GM19193 (cell line): ENCODE results near the gene NUDT14.

Experiments
- POLR2A ChIP-seq: IDR thresholded peaks from 4 replicates; pipeline ENCODE4 v1.6.1; 2011; ENCODE audit not compliant: insufficient read depth, insufficient read length; ENCODE audit errors: extremely low read depth

Gene NUDT14

DNA sequence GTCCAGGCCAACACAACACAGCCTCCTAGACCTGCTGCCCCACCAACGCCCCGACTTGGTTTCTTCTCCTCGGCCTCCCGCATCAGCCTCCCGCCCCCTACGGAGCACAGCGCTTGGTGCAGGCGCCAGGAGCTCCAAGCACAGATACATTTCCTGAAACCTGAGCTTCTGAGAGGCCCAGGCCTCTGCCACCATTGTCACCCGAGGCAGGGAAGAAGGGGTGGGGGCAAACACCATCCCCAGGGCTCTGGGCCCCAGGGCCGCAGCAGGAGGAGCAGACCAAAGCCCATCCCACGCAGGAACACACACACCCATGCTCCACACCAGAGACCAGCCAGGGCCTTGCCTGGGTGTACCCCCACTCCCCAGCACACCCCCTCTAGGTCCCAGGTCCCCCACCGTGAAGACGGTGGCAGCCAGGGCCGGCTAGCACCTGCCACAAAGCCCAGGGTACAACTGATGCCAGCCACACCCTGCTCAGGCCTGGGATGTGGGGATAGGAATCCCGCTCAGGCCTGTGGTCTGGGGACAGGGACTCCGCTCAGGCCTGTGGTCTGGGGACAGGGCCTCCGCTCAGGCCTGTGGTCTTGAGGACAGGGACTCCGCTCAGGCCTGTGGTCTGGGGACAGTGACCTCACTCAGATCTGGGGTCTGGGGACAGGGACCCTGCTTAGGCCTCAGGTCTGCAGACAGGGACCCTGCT is 17.9 kb downstream of the NUDT14 start:
- TF ChIP-seq POLR2A: no peak

DNA sequence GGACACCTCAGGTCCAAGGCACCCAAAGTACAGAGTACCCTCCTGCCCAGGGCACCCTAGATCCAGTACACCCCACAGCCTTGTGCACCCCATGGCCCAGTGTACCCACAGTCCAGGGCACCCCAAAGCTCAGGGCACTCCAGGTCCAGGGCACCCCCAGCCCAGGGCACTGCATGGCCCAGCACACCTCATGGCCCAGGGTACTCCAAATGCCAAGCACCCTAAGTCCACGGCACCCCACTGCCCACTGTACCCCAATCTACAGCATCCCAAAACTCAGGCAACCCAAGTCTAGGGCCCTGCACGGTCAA is 18.5 kb downstream of the NUDT14 start:
- TF ChIP-seq POLR2A: no peak

DNA sequence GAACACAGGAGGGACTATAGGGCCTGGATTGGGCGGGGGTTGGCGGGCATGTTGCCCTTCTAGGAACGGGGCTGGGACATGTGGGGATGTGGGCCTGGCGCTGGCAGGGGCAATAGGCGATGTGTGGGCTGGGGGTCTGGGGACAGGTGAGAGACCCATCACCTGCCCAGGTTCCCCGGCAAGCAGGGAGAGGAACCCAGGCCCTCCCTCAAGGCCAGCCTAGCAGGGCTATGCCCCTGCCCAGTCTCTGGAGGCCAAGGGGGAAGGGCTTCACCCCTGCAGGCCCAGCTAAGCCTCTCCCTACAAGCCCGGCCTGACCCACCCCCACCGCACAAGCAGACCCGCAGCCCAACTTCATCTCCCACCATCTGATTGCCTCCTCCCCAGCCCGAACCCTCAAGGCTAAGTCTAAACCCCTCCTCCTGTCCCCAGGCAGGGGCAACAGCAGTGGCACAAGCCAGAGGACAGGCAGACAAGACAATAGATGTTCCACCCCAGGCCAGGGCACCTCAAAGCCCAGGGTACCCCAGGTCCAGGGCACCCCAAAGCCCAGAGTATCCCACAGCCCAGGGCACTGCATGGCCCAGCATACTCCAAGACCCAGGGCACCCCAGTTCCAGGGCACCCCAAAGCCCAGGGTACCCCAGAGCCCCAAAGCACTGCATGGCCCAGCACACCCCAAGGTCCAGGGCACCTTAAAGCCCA is 19.0 kb downstream of the NUDT14 start:
- TF ChIP-seq POLR2A: no peak

DNA sequence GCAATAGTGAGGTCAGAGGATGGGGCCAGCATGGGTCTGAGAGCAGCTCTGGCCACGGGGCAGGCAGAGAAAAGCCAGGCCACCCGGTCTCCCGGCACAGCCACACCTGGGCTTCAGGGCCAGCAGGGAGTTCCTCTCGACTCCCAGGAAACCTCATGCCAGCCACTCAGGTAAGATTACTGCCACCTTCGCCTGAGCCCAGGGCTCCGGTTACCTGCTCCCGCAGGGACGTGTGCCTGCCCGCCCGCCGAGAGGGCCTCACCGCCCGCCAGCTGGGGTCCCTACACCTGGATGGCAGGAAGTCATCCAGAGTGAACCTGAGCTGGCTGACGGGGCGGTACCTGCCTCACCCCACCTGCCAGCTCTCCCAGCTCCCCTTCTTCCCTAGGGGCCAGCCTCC is 19.8 kb downstream of the NUDT14 start:
- TF ChIP-seq POLR2A: no peak

DNA sequence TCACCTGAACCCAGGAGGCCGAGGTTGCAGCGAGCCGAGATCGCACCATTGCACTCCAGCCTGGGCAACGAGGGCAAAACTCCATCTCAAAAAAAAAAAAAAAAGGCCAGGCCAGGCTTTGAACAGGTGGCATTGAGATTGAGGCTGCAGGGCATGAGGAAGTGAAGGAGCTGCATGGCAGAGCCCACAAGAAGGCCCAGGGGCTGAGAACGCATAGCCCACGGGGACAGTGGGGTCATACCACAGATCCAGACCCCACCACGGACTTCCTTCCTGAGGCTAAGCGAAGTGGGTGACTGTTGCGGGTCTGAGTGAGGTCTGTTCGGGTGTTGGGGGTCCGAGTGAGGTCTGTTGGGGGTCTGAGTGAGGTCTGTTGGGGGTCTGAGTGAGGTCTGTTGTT is 20.3 kb downstream of the NUDT14 start:
- TF ChIP-seq POLR2A: no peak

DNA sequence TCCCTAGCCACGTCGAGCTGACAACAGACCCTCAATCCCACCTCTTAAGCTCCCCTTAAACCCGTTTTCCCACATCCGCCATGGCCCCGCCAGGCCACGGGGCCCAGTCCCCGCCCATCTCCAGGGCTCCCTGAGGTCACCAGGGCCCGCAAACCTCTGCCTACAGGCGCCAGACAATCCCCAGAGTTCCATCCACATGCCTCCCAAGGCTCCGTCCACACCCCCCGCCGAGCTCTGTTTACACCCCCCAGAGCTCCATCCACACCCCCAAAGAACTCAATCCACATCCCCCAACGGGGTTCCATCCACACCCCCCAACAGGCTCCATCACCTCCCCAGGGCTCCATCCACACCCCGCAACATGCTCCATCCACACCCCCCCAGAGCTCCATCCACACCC is 21.8 kb downstream of the NUDT14 start:
- no peak for TF ChIP-seq POLR2A

DNA sequence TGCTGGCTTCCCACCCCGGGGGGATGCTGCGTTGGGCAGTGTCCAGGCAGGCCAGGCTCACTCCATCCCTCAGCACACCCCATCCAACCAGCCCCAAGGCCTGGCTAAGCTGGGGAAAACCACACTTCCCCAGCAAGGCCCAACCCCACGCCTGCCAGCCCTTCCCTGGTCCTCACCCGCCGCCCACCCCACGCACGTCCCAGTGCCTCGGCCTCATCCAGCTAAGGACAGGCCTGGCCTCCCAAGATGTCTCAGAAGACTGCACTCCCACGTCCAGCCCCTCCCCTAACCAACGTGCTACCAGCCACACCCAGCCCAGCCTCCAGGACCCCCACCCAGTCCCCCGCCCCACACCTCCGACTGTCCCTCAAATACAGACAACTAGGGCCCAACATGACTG is 22.3 kb downstream of the NUDT14 start:
- no peak for TF ChIP-seq POLR2A

DNA sequence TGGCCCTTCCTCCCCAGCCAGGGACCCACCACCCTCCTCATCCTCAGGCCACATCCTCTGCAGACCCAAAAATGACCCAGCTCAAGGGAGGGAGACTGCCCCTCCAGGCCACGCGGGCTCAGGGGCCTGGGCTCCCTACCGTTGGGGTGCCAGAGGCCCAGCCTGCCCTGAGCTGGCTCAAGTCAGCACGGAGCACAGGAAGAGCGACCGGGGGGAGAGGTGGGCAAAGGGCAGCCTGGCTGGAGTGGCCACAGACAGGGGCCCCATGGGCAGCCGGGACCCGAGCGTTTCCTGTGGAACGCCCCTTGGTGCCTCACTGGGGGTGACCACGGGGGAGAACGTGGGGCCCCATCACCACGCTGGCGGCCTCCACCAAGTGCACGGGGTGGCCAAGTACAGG is 23.2 kb downstream of the NUDT14 start:
- TF ChIP-seq POLR2A: no peak

DNA sequence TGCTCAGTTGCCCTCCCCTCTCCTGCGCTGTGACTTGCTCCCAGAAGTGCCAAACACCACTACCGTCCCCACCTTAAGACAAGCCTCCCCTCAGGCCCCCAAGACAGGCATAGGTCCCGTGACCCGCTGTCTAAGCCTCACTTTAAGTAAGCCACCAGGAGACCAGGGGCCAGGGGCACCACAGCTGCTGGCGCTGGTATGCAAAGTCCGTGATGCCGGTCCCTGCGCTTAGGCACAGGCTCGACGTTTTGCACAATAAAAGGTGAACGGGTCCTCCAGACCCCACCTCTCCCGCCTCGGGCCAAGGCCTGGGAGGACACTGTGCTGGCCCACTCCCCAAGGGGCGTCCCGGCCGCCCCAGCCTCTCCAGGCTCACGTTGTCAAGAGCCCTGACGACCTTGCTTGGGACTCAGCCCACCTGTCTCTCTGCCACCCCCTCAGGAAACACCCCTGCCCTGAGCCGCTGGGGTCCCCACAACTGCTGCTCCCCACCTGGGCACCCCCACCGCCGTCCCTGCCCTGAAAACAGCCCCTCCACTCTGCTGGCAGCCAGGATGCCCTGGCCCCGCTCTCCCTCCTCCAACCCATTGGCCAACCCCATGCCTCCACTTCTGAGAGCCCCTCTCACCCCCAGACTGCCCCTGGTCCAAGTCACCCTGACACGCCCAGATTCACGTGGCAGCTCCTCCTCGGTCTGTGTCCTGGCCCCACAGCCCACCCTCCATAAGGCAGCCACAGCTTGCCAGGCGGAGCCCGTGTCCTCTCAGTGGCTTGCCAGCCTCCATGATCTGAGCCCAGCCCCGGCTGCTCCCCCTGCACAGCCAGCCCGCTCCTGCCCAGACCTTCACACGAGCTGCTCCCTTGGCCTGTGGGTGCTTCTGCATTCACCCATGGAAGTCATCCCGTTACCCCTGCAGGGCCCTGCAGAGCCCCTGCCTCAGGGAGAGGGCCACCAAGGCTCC is 24.4 kb downstream of the NUDT14 start:
- TF ChIP-seq POLR2A: no peak

DNA sequence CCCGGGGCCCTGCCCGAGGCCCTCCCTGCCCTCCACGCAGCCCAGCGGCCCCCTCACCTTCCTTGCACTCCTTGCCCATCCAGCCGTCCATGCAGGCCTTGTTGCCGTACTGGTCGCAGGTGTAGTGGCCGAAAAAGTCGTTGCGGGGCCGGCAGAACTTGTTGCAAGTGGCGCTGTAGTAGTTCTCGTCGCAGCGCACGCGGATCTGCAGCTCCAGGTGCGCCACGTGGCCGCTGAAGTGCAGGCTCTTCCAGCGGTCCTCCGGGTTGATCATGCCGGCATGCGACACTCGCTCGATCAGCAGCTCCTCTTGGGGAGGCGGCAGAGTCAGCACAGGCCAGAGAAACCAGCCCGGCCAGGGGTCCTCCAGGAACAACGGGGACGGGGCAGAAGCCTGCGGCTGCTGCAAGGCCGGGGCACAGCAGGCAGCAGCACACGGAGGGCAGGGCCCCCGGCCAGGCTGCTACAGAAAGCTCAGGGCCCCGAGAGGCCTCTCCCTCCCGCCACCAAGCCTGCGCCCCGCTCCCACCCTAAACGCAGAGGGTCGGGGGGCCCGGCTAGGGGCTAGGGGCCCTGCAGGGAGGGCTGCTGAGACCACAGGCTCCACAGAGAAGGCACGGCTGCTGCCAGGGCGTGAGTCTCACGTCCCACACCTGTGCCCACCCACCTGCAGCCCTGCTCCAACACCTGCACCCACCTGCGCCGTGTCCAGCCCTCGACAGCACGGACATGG is 25.3 kb downstream of the NUDT14 start:
- TF ChIP-seq POLR2A: no peak

DNA sequence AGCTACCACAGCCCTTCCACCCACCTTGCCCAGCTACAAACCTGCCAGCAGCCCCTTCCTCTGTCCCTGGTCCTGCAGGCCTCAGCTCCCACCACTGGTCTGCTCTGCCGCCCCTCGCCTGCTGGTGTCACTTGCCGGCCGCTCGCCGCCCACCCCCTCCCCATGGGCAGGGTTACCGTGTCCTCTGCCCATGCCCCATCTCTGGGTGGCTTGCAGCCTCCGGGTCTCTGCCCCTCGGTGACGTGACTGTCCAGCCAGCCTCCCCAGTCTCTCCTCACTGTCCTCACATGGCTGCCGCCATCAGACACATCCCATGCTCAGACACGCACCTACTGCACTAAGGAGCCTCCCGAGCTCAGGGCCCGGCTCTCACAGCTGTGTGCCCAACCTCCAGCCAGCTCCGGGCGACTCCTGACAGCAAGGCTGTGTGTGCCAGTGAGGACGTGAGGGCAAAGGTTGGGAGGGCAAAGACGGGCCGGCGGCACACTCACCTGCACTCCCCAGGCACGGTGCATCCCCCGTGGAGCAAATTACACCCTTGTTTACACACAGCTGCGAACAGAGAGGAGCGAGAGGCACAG is 26.0 kb downstream of the NUDT14 start:
- no peak for TF ChIP-seq POLR2A

DNA sequence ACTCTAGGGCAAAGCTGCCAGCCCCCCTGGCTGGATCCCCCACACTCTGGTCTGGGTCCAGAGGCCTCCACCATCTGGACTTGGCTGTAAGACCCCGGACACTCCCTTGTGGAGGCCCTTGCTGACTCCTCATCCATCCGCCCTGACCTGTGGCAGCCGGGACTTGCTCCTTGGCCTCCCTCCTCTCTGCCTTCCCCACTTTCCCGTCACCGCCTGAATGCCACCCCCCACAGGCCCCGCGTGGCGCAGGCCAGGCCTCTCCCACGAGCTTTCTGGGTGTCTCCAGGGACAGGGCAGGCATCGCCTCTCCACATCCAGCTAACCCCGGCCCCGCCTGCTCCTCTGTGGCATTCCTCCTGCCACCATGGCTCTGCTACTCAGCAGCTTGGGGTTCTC is 26.6 kb downstream of the NUDT14 start:
- TF ChIP-seq POLR2A: no peak

DNA sequence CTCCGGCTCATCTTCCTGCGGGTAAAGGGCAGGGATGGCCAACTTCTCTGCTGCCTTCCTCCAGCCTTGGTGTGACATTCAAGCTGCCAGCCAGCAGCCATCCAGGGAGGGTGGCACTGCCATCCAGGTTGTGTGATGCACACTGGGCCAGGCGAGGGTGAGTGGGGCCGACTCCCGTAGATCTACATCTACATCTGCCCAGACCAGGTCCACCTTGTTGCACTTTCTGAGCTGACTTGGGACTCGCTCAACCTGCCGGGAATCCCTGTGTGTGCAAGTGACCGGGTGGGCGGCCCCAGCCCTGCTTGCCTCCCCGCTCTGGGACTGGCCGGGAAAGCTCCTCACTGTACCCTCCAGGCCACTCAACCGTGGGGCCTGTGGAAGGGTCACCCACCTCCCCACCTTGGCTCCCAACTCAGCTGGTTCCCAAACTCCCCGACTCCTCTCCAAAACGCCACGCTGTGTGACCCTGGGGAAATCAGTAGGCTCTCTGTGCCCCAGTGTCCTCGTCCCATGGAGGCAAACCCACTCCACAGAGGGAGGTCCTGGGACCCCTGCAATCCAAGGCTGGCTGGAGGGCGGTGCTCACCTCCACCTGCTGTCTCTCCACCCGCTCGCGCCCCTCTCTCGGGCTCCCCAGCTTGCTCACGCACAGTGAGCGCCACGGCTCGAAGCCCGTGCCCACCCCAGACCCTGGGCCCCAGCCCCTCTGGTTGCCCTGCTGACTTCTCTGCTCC is 27.2 kb downstream of the NUDT14 start:
- TF ChIP-seq POLR2A: no peak

DNA sequence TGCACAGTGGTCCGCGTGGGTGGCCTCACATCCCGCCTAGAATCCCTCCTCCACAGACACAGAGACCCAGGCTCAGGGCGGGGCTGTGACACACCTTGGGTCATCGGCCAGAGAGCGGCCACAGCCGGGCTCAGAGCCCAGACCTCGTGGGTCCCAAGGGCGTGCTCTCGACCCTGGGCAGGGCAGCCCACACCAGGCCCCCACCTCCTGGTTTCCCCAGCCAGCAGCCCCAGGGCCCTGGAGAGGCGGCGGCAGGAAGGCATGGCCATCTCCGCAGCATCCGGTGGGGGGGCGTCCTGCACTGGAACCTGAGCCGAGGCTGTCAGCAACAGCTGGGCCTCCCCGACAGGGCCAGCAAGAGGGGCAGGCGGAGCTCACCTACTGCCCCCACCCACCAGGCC is 27.8 kb downstream of the NUDT14 start:
- no peak for TF ChIP-seq POLR2A
